NB4 (cell line): ENCODE results near the gene HOMER3.

Experiments used
- CTCF ChIP-seq: IDR thresholded peaks from one replicate; pipeline ENCODE4 v1.5.1; 2012; ENCODE audit warnings: low read depth, low read length
- MYC ChIP-seq: IDR thresholded peaks from 2 replicates; pipeline ENCODE4 v1.6.1; 2011; ENCODE audit warnings: low read depth, low read length
- POLR2A ChIP-seq: IDR thresholded peaks from 2 replicates; pipeline ENCODE4 v1.6.1; 2011; ENCODE audit warnings: mild to moderate bottlenecking; ENCODE audit not compliant: insufficient read length; ENCODE audit errors: extremely low read depth
- TF ChIP-seq, protein P1 (sequence below): IDR thresholded peaks from 2 replicates; pipeline ENCODE4 v1.6.1; 2011; ENCODE audit warnings: low read depth, low read length

DNA sequence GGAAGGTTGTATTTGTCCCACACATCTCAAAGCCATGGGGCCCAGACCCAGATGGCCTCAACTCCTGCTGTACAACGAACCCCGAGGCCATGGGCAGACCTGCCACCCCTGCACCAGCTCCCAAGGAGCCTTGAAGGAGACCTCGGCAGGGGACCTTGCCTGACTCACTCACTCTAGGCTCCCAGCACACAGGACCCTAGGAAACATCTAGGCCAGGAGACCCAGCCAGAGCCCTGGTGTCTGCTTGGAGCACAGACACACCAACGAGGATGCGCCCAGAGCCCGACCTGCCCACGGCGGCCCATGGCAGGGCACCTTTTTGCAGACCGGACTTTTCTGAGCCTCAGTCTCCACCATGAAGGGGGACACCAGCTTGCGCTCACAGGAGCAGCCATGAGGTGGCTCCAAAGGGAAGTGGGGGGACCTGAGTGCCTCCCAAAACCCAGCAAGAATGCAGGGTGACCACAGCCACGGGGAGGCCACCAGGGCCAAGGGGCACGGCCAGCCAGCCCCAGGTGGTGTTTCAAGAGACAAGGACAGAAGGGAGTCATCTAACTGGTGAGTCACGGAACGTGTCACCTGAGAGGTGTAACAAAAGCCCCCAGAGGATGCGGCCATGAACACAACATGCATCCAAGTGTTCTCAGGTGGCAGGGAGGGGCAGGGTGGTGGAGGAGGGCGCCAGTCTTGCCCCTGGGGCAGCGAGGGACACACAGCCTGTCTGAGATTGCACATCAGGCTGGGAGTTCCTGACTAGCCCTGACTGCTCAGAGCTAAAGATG, 40.1 kb downstream of the HOMER3 start:
- TF ChIP-seq CTCF: no peak
- no peak for TF ChIP-seq POLR2A
- TF ChIP-seq MYC: no peak
- TF ChIP-seq, protein P1, sequence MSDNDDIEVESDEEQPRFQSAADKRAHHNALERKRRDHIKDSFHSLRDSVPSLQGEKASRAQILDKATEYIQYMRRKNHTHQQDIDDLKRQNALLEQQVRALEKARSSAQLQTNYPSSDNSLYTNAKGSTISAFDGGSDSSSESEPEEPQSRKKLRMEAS: no peak
